ENCODE data around the gene CLEC1A. TPM values are rescaled to one million over a fixed set of nuclear protein-coding genes. Genes with fewer than 3 reads are reported as not detected.

CLEC1A gene
- total RNA-seq, 1 donor from 2014 or later = 2.4 TPM

GRCh38 chr12:10068644-10069043 lies 30.1 kb downstream of the CLEC1A start:
- intact Hi-C loops (cut with micrococcal nuclease) = no loop called here
- peaks cover 34% of the 10 kb centered on the region for H3K4me1 ChIP-seq
- H3K27me3 ChIP-seq (ENCODE audit: low read depth) = no peaks in the 10 kb centered on the region
- no peaks in the 10 kb centered on the region for H3K9me3 ChIP-seq (replicated peaks)
- peak overlapping the region; percentile 80 for H3K27ac ChIP-seq (replicated peaks)
- TF ChIP-seq, protein P1, sequence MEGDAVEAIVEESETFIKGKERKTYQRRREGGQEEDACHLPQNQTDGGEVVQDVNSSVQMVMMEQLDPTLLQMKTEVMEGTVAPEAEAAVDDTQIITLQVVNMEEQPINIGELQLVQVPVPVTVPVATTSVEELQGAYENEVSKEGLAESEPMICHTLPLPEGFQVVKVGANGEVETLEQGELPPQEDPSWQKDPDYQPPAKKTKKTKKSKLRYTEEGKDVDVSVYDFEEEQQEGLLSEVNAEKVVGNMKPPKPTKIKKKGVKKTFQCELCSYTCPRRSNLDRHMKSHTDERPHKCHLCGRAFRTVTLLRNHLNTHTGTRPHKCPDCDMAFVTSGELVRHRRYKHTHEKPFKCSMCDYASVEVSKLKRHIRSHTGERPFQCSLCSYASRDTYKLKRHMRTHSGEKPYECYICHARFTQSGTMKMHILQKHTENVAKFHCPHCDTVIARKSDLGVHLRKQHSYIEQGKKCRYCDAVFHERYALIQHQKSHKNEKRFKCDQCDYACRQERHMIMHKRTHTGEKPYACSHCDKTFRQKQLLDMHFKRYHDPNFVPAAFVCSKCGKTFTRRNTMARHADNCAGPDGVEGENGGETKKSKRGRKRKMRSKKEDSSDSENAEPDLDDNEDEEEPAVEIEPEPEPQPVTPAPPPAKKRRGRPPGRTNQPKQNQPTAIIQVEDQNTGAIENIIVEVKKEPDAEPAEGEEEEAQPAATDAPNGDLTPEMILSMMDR (IDR thresholded peaks at IDR 0.05; ENCODE audit: borderline replicate concordance) = no peak
- no peak for DNase-seq
- peaks cover 18% of the 10 kb centered on the region for H3K36me3 ChIP-seq
- H3K4me3 ChIP-seq = no peak overlapping the region

DNA sequence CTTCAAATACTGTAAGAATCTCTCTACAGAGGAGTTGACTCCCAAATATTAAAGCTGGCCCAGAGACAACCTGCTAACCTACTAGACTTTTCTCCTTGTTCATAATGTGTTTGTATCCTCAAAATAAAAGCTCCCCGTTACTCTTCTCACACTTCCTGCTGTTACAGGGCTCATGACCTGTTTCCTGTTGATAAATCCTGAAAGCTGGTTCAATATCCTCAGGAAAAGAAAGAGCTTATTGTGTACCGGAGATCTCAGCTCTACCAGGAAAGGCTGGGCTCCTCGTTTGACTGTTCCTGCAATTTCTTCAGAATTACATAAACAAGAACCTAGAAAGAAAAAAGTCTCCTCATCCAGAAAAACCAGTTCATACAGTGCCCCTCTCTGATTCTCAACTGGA lies 30.8 kb downstream of the CLEC1A start:
- DNase-seq = no peak
- no peak overlapping the region for H3K4me3 ChIP-seq
- TF ChIP-seq, protein P1 (IDR thresholded peaks at IDR 0.05; ENCODE audit: borderline replicate concordance) = no peak
- H3K27me3 ChIP-seq (ENCODE audit: low read depth) = no peaks in the 10 kb centered on the region
- H3K4me1 ChIP-seq = peaks cover 34% of the 10 kb centered on the region
- peaks cover 18% of the 10 kb centered on the region for H3K36me3 ChIP-seq
- H3K9me3 ChIP-seq (replicated peaks) = no peaks in the 10 kb centered on the region
- H3K27ac ChIP-seq (replicated peaks) = peak overlapping the region; percentile 80
- intact Hi-C loops (cut with micrococcal nuclease) = no loop called here

- Histone ChIP-seq H3K27ac (replicated peaks) (peak overlapping the region; percentile 80), H3K4me3 (no peak overlapping the region)
Measured at GRCh38 chr12:10067264-10067663, 31.5 kb downstream of the CLEC1A start.

DNA sequence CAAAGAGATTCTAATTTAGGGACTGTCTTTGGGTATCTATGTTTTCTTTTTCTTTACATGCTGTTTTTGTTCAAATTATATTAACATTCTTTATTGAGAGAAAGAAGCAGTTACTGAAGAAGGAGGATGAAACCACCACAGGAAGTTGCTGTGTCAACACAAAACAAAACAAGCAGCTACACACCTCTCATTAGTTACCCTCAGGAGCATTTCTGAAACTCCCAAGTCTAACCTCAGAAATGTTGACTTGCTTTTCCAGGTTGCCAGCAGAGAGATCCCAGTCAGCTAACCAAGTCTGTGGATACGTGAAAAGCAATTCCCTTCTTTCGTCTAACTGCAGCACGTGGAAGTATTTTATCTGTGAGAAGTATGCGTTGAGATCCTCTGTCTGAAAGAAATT lies 33.5 kb downstream of the CLEC1A start:
- Histone ChIP-seq H3K9me3 (replicated peaks) (no peaks in the 10 kb centered on the region), H3K4me1 (peaks cover 34% of the 10 kb centered on the region), H3K27ac (replicated peaks) (peak overlapping the region; percentile 80), H3K27me3 (ENCODE audit: low read depth) (no peaks in the 10 kb centered on the region), H3K36me3 (no peaks in the 10 kb centered on the region), H3K4me3 (no peak overlapping the region)
- intact Hi-C loops (cut with micrococcal nuclease) = no loop called here
- TF ChIP-seq, protein P1 (IDR thresholded peaks at IDR 0.05; ENCODE audit: borderline replicate concordance) = no peak
- no peak for DNase-seq

More at GRCh38 chr12:10067264-10067663, 31.5 kb downstream of the CLEC1A start:
- Histone ChIP-seq H3K9me3 (replicated peaks) (no peaks in the 10 kb centered on the region), H3K4me1 (peaks cover 34% of the 10 kb centered on the region), H3K36me3 (peaks cover 17% of the 10 kb centered on the region), H3K27me3 (ENCODE audit: low read depth) (no peaks in the 10 kb centered on the region)
- TF ChIP-seq, protein P1 (IDR thresholded peaks at IDR 0.05; ENCODE audit: borderline replicate concordance) = no peak
- intact Hi-C loops (cut with micrococcal nuclease) = no loop called here
- DNase-seq = no peak

DNA sequence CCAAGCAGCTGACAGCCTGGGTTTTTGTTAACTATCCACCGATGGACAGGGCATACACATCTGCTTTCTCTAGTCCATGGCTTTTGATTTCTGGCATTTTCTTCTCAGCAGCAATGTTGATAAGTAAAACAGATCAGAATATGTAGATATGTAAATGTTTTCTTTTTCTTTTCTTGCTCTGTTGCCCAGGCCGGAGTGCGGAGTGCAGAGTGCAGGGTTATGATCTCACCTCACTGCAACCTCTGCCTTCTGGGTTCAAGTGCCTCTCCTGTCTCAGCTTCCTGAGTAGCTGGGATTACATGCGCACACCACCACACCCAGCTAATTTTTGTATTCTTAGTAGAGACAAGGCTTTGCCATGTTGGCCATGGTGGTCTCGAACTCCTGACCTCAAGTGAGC lies 40.4 kb downstream of the CLEC1A start:
- H3K27me3 ChIP-seq (ENCODE audit: low read depth) = no peaks in the 10 kb centered on the region
- no peak overlapping the region for H3K27ac ChIP-seq (replicated peaks)
- H3K9me3 ChIP-seq (replicated peaks) = no peaks in the 10 kb centered on the region
- no peaks in the 10 kb centered on the region for H3K36me3 ChIP-seq
- TF ChIP-seq, protein P1 (IDR thresholded peaks at IDR 0.05; ENCODE audit: borderline replicate concordance) = no peak
- DNase-seq = no peak
- intact Hi-C loops (cut with micrococcal nuclease) = no loop called here
- H3K4me1 ChIP-seq = no peaks in the 10 kb centered on the region
- H3K4me3 ChIP-seq = no peak overlapping the region
